ENCODE results near the gene MS4A18.

DNA sequence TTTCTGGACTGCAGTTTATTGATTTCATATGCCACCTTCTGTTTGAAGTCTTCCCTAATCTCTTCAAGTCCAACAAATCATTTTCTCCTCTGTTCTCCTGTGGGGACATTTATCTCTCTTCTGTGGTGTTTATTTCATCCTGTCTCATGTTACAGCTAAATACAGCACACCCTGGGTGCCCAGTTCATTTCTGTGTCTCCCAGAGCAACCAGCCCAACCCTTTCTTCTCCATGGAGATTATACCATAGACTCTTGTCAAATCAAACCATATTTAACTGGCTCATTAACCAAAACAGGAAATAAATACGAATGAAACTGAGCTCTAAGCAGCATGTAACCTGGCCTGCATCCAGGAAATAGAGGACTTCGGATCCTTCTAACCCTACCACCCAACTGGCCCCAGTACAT is 25.2 kb upstream of the MS4A18 start, which contains the start of gene MS4A8:
- TF ChIP-seq EZH2 (IDR thresholded peaks at IDR 0.05; ENCODE audit: insufficient read depth, poor library complexity, severe bottlenecking) (no peak), EZH2phosphoT487 (IDR thresholded peaks at IDR 0.05; ENCODE audit: insufficient read depth, low read depth) (no peak)
